ENCODE results near the gene MAML3. TPM values are rescaled to one million over a fixed set of nuclear protein-coding genes. Genes with fewer than 3 reads are reported as not detected.

Gene MAML3
- polyA plus RNA-seq, 1 donor (not counting 4 experiments of a cell fraction or from before 2014, with no cell fraction given) = 0.68 TPM

DNA sequence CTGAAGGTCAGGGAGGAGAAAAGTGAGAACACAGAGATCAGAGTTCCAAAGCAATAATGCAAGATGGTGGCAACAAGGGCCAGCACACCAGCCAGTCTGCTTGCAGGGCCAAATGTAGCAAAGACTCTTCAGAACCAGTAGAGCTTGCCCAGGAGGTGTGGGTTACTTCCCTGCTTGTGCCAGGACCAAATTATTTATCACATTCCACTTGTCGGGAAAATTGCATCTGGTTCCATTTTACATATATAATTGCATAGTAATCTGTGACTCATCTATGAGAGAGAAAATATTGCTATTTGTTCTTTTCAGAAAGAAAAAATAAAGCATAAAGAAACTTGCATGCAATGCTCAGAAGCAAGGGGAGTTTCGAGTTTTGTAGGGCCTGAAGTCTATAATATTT is 41.4 kb downstream of the MAML3 start:
- TF ChIP-seq EZH2 (IDR thresholded peaks at IDR 0.05; ENCODE audit: low read length) (no peak), CTCF (optimal IDR thresholded peaks at IDR 0.05 in 1 of 3, IDR thresholded peaks at IDR 0.05 in 1 of 3, conservative IDR thresholded peaks at IDR 0.05 in 1 of 3; ENCODE audit: extremely low read depth in 1 of 3, insufficient read depth in 2 of 3, low read length in 3 of 3) (no peak)
- no peak for FAIRE-seq
- H3K4me2 ChIP-seq (ENCODE audit: control insufficient read depth, extremely low read depth, insufficient read depth, low read depth, low read length) = no peak overlapping the region

GRCh38 chr4:140111256-140111655 is 42.7 kb downstream of the MAML3 start:
- dilution Hi-C loops (cut with MboI; ENCODE audit: extremely low pct_ligation_motif_present, low sequenced_read_pairs) = no loop called here
- no peak for TF ChIP-seq EZH2 (IDR thresholded peaks at IDR 0.05; ENCODE audit: low read length)
- no peak for TF ChIP-seq CTCF (optimal IDR thresholded peaks at IDR 0.05 in 1 of 3, IDR thresholded peaks at IDR 0.05 in 1 of 3, conservative IDR thresholded peaks at IDR 0.05 in 1 of 3; ENCODE audit: extremely low read depth in 1 of 3, insufficient read depth in 2 of 3, low read length in 3 of 3)

More for the DNA sequence above, 41.4 kb downstream of the MAML3 start:
- Histone ChIP-seq H3K9ac (ENCODE audit: control insufficient read depth, extremely low read depth, insufficient read depth, low read length) (no peak overlapping the region), H3K27me3 (ENCODE audit: control insufficient read depth, extremely low read depth, insufficient read depth, low read length) (no peaks in the 10 kb centered on the region), H4K20me1 (ENCODE audit: control insufficient read depth, extremely low read depth, insufficient read depth, low read length) (no peaks in the 10 kb centered on the region), H3K79me2 (ENCODE audit: control insufficient read depth, insufficient read depth, low read length) (no peaks in the 10 kb centered on the region), H3K36me3 (ENCODE audit: control insufficient read depth in 2 of 2, extremely low read depth in 1 of 2, insufficient read depth in 2 of 2, low read length in 2 of 2) (no peaks in the 10 kb centered on the region), H3K9me3 (ENCODE audit: control insufficient read depth, low read depth, low read length) (no peaks in the 10 kb centered on the region), H3K4me1 (ENCODE audit: control insufficient read depth, extremely low read depth, insufficient read depth, low read length) (peaks cover 11% of the 10 kb centered on the region), H2AFZ (ENCODE audit: control insufficient read depth, low read length) (no peak overlapping the region), H3K9me1 (ENCODE audit: control insufficient read depth, extremely low read depth, insufficient read depth, low read length) (no peaks in the 10 kb centered on the region), H3K4me3 (ENCODE audit: control insufficient read depth in 2 of 3, extremely low read depth in 1 of 3, insufficient read depth in 2 of 3, low read depth in 1 of 3, low read length in 3 of 3) (no peak overlapping the region), H3K27ac (ENCODE audit: control insufficient read depth, insufficient read depth, low read length) (no peak overlapping the region)
- no peak for DNase-seq (ENCODE audit: low read depth, low spot score)
- dilution Hi-C loops (cut with MboI; ENCODE audit: extremely low pct_ligation_motif_present, low sequenced_read_pairs) = no loop called here

More at GRCh38 chr4:140111256-140111655, 42.7 kb downstream of the MAML3 start:
- H3K4me1 ChIP-seq (ENCODE audit: control insufficient read depth, extremely low read depth, insufficient read depth, low read length) = peaks cover 2% of the 10 kb centered on the region
- no peaks in the 10 kb centered on the region for H3K27me3 ChIP-seq (ENCODE audit: control insufficient read depth, extremely low read depth, insufficient read depth, low read length)
- H3K9me1 ChIP-seq (ENCODE audit: control insufficient read depth, extremely low read depth, insufficient read depth, low read length) = no peaks in the 10 kb centered on the region
- H3K4me3 ChIP-seq (ENCODE audit: control insufficient read depth in 2 of 3, extremely low read depth in 1 of 3, insufficient read depth in 2 of 3, low read depth in 1 of 3, low read length in 3 of 3) = no peak overlapping the region
- H3K36me3 ChIP-seq (ENCODE audit: control insufficient read depth in 2 of 2, extremely low read depth in 1 of 2, insufficient read depth in 2 of 2, low read length in 2 of 2) = no peaks in the 10 kb centered on the region
- no peaks in the 10 kb centered on the region for H3K9me3 ChIP-seq (ENCODE audit: control insufficient read depth, low read depth, low read length)
- DNase-seq (ENCODE audit: low read depth, low spot score) (no peak), FAIRE-seq (no peak)
- H3K4me2 ChIP-seq (ENCODE audit: control insufficient read depth, extremely low read depth, insufficient read depth, low read depth, low read length) = no peak overlapping the region
- H4K20me1 ChIP-seq (ENCODE audit: control insufficient read depth, extremely low read depth, insufficient read depth, low read length) = no peaks in the 10 kb centered on the region
- H3K27ac ChIP-seq (ENCODE audit: control insufficient read depth, insufficient read depth, low read length) = no peak overlapping the region
- no peak overlapping the region for H3K9ac ChIP-seq (ENCODE audit: control insufficient read depth, extremely low read depth, insufficient read depth, low read length)
- no peaks in the 10 kb centered on the region for H3K79me2 ChIP-seq (ENCODE audit: control insufficient read depth, insufficient read depth, low read length)
- no peak overlapping the region for H2AFZ ChIP-seq (ENCODE audit: control insufficient read depth, low read length)
